GM18519 (cell line): Measurements from ENCODE around the gene TEX14.

Experiments used
- ATAC-seq: cut with Tn5 transposase; IDR thresholded peaks from one replicate; pipeline ENCODE4 v1.9.1; 2021; ENCODE audit warnings: mild to moderate bottlenecking, moderate library complexity; ENCODE audit not compliant: unreplicated experiment, low FRiP score

Gene TEX14, protein sequence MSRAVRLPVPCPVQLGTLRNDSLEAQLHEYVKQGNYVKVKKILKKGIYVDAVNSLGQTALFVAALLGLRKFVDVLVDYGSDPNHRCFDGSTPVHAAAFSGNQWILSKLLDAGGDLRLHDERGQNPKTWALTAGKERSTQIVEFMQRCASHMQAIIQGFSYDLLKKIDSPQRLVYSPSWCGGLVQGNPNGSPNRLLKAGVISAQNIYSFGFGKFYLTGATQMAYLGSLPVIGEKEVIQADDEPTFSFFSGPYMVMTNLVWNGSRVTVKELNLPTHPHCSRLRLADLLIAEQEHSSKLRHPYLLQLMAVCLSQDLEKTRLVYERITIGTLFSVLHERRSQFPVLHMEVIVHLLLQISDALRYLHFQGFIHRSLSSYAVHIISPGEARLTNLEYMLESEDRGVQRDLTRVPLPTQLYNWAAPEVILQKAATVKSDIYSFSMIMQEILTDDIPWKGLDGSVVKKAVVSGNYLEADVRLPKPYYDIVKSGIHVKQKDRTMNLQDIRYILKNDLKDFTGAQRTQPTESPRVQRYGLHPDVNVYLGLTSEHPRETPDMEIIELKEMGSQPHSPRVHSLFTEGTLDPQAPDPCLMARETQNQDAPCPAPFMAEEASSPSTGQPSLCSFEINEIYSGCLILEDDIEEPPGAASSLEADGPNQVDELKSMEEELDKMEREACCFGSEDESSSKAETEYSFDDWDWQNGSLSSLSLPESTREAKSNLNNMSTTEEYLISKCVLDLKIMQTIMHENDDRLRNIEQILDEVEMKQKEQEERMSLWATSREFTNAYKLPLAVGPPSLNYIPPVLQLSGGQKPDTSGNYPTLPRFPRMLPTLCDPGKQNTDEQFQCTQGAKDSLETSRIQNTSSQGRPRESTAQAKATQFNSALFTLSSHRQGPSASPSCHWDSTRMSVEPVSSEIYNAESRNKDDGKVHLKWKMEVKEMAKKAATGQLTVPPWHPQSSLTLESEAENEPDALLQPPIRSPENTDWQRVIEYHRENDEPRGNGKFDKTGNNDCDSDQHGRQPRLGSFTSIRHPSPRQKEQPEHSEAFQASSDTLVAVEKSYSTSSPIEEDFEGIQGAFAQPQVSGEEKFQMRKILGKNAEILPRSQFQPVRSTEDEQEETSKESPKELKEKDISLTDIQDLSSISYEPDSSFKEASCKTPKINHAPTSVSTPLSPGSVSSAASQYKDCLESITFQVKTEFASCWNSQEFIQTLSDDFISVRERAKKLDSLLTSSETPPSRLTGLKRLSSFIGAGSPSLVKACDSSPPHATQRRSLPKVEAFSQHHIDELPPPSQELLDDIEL (N-terminal part only)

DNA sequence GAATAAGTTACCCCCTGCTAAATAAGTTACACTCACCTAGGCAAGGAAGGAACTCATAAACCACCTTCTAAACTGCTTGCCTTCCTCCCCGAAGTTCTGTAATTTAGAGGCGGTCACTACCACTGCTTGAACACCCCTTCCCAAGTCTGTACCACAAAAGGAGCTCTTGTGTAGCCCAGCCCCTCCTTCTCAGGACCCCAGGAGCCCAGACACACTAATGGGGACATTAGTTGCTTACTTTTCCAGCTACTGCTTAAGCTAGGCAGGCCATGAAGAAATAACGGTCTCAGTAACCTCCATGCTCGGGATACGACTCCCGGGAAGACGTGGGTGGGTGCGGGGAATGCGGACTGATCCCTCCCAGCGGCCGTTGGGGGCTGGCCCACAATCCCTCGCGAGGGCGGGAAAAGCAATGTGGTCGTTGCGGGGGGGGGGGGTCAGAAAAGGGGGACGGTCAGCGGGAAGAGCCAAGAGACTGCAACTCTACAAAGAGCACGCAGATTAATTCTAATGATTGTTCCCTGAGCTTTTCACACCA lies at the start of gene TEX14:
TEX14 (minus strand) TSS at position 345 of the 538 bp plus-strand sequence. CDS start 40,044 bp downstream, outside the sequence.
- ATAC-seq = no peak

DNA sequence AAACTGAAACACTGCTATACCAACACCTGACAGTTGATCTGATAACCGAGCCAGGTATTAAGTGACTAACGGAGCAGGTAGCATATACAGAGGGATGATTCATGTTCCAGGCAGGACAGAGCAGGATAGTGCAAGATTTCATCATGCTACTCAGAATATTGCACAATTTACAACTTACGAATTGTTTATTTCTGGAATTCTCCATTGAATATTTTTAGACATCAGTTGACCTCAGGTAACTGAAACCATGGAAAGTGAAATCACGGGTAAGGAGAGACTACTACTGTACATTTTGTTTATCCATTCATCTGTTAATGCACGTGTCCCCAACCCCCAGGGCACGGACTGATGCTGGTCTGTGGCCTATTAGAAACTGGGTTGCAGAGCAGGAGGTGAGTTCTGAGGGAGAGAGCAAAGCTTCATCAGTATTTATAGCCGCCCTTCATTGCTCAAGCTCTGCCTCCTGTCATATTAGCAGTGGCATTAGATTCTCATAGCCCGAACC lies 49.3 kb upstream of the TEX14 start:
- no peak for ATAC-seq

GRCh38 chr17:58734811-58735210 lies 43.0 kb upstream of the TEX14 start:
- ATAC-seq = no peak

GRCh38 chr17:58734040-58734439 lies 42.2 kb upstream of the TEX14 start:
- no peak for ATAC-seq

GRCh38 chr17:58730937-58731336 lies 39.1 kb upstream of the TEX14 start:
- no peak for ATAC-seq

DNA sequence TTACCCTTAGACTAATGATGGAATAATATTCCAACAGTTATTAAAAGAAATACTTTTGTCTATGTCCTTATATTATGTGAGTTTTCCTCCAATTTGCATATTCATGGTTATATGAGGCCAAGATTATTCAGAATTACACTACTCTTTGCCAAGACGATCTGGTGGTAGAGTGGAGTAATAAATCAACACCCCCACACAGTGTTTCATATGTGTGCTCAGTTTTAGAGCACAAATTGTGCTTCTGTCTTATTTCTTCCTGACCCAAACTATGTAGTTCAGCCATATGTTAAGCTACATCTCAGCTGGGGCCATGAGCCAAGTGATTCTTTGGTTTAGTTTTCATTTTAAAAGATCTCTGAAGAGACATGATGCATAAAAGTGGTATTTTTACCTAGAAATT lies 37.0 kb upstream of the TEX14 start:
- no peak for ATAC-seq

- no peak for ATAC-seq
Observed at GRCh38 chr17:58722696-58723095, 30.9 kb upstream of the TEX14 start.

DNA sequence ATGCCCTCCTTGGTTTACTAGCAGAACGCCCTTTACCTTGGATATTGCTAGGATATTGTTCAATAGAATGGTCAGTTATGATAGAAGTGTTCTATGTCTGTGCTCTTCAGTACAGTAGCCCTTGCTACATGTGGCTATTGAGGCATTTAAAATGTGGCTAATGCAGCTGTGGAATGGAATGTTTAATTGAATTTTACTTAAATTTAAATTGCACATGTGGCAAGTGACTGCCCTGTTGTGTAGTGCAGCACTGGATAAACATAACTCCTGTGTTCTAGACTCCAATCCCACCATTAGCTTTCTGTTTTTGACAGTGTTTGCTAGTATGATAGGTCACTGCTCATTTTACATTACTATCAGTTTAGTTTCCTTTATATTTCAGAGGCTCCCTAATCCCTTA lies 30.4 kb upstream of the TEX14 start:
- no peak for ATAC-seq

DNA sequence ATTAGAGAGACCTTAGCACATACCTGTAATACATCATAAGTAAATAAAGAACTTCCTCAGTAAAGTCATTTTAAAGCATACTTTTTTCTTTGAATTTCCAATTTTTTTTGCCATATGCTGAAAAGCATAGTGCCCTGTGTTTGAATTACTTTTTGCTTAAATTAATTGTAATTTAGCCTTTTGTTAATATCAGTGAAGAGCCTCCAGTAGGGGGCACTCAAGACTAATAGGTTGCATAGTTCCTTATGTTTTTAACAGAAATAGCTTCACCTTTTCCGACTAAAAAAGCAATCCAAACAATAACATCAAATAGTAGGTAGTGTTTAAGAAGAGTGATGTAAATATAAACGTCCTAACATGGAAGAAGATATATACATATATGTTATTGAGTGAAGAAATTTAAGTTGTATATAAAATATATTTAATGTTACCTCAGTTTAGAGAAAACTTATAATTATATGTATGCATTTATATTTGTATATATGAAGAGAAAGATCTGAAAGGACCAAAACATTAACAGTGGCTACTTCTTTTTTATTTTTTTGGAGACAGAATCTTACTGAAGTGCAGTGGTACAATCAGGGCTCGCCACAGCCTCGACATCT lies 19.2 kb upstream of the TEX14 start:
- ATAC-seq = no peak

- no peak for ATAC-seq
Observed at GRCh38 chr17:58706351-58707140, 14.7 kb upstream of the TEX14 start.

DNA sequence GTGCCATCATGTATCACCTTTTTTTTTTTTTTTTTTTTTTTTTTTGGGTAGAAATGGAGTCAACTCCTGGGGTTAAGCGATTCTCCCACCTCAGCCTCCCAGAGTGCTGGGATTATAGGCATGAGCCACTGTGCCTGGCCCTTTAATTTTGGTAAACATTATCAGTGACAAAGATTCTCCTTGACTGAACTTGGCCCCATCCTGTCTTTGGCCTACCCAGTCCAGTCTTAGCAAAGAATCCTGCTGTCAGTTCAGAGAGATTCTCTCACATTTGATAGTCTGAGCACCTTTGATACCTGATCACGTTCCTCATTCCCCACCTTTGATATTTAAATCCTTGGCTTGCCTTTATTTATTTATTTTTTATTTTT lies 12.1 kb upstream of the TEX14 start:
- no peak for ATAC-seq

GRCh38 chr17:58703137-58703915 lies 11.5 kb upstream of the TEX14 start:
- ATAC-seq = no peak

- no peak for ATAC-seq
Observed at GRCh38 chr17:58702708-58703107, 10.9 kb upstream of the TEX14 start.

DNA sequence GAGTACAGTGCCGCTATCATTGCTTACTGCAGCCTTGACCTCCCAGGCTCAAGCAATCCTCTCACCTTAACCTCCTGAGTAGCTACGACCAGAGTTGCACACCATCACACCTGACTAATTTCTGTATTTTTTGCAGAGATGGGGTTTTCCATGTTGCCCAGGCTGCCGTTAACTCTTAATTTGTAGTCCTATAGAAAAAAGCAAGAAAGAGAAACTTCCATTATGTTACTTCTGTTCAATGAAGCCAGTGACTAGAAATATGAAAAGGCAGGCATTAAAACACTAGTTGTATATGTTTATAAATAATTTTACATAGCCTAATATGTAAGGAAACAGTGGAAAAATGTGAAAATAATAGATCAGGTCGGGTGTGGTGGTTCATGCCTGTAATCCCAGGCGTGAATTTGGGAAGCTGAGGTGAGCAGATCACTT lies 10.2 kb upstream of the TEX14 start:
- ATAC-seq = no peak

DNA sequence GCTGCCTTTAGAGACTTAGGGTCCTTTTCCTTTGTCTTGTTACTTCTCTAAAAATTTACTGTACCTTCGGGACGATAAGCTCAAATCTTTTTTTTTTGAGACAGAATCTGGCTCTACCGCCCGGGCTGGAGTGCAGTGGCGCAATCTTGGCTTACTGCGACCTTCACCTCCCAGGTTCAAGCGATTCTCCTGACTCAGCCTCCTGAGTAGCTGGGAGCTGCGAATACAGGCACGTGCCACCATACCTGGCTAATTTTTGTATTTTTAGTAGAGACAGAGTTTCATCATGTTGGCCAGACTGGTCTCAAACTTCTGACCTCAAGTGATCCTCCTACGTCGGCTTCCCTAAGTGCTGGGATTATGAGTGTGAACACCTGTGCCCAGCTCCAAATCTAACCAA lies 7.9 kb upstream of the TEX14 start:
- no peak for ATAC-seq

DNA sequence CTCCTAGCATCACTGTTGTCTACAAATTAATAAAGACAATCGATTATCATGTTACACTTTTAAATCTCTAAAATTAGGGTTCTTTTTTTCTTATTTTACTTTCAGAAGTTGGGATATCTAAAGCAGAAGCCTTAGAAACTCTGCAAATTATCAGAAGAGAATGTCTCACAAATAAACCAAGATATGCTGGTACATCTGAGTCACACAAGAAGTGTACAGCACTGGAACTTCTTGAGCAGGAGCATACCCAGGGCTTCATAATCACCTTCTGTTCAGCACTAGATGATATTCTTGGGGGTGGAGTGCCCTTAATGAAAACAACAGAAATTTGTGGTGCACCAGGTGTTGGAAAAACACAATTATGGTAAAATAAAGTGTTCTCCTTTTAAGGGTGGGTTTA lies 3.0 kb upstream of the TEX14 start:
- ATAC-seq = no peak

- ATAC-seq = no peak
Observed at GRCh38 chr17:58694302-58694701, 2.5 kb upstream of the TEX14 start.

DNA sequence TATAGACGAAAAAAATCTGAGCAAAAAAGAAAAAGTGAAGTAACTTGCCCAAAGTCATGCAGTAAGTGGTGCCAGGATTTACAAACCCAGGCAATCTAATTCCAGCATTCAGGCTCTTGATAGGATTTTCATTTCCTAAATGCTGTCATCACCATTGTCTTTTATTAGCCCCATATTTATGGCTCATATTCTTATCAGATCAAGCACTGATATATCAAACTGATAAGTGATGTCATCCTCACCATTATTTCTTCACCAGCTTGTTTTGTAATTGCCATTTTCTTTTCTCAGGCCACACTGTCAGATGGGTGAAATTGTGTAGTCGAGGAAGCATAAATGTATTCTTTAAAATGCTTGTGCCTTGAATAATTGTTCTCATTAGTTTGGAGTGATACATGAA lies 1.9 kb upstream of the TEX14 start:
- ATAC-seq = no peak
